Spinal cord (tissue), 10 donors: Measurements from ENCODE around the gene NPTX1. TPM values are rescaled to one million over a fixed set of nuclear protein-coding genes. Genes with fewer than 3 reads are reported as not detected.

Experiments
- DNase-seq, 6 donors: peaks; one replicate each; pipeline versions ENCODE4 v3.0.0 to v3.0.0-alpha.2; 2013 to 2015; ENCODE audit warnings: low spot score in 6 of 6, low read depth in 4 of 6
- H3K27ac ChIP-seq: one replicate; pipeline ENCODE4 v1.5.1; 2013; ENCODE audit warnings: low read depth, low read length, control low read depth
- H3K27me3 ChIP-seq: one replicate; pipeline ENCODE4 v1.6.1; 2013; ENCODE audit warnings: low read length; ENCODE audit not compliant: control insufficient read depth, insufficient read depth
- H3K36me3 ChIP-seq: one replicate; pipeline ENCODE4 v1.6.1; 2013; ENCODE audit warnings: low read length; ENCODE audit not compliant: control insufficient read depth, insufficient read depth
- H3K4me1 ChIP-seq: one replicate; pipeline ENCODE4 v1.6.1; 2013; ENCODE audit warnings: low read length; ENCODE audit not compliant: control insufficient read depth, insufficient read depth
- H3K4me3 ChIP-seq: one replicate; pipeline ENCODE4 v1.5.1; 2013; ENCODE audit warnings: low read depth, low read length, control low read depth
- H3K9me3 ChIP-seq: one replicate; pipeline ENCODE4 v1.6.1; 2013; ENCODE audit warnings: low read length; ENCODE audit not compliant: control insufficient read depth, insufficient read depth
- WGBS: methylation state at CpG from one replicate; pipeline ENCODE4 v1.1.5; 2013; ENCODE audit warnings: missing lambda C conversion rate; ENCODE audit not compliant: insufficient coverage; 5-methylcytosine and 5-hydroxymethylcytosine counted together
- long read RNA-seq, 4 donors: transcript quantifications; one replicate each; lab custom pipeline, GENCODE V29; 2026
- polyA plus RNA-seq, 2 donors: library from polyadenylated mRNA; unstranded; fragments of 120-200 nt; gene quantifications; one replicate each; pipeline ENCODE4 v1.2.1, GENCODE V29; 2013; ENCODE audit not compliant: insufficient read length in 2 of 2
- total RNA-seq, 2 donors: library from RNA; depleted of rRNA in 1 of 2; stranded (reverse); fragments of 120-200 nt in 1 of 2; fragments of >200 nt in 1 of 2; gene quantifications; one replicate each; pipeline versions ENCODE4 v1.2.3 to v1.2.4, GENCODE V29; 2013 to 2014
- donor health status: healthy.

NPTX1 gene, protein sequence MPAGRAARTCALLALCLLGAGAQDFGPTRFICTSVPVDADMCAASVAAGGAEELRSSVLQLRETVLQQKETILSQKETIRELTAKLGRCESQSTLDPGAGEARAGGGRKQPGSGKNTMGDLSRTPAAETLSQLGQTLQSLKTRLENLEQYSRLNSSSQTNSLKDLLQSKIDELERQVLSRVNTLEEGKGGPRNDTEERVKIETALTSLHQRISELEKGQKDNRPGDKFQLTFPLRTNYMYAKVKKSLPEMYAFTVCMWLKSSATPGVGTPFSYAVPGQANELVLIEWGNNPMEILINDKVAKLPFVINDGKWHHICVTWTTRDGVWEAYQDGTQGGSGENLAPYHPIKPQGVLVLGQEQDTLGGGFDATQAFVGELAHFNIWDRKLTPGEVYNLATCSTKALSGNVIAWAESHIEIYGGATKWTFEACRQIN
- total RNA-seq (10 to 100 TPM in 1 of 2 donors, 1 to 10 TPM in 1; 6.7 to 19.4 TPM), polyA plus RNA-seq (10 to 100 TPM; 20.5 to 23.5 TPM)
- long read RNA-seq, donor 1, full-length matches to known transcripts = 8 of 8 reads
- long read RNA-seq, donor 1, partial matches to known transcripts = 0 of 8 reads
- long read RNA-seq, donor 1, other reads (novel, unspliced or antisense) = 0 of 8 reads
- long read RNA-seq, donor 2, full-length matches to known transcripts = 2 of 2 reads
- long read RNA-seq, donor 2, partial matches to known transcripts = 0 of 2 reads
- long read RNA-seq, donor 2, other reads (novel, unspliced or antisense) = 0 of 2 reads
- long read RNA-seq, donor 3, full-length matches to known transcripts = 4 of 4 reads
- long read RNA-seq, donor 3, partial matches to known transcripts = 0 of 4 reads
- long read RNA-seq, donor 3, other reads (novel, unspliced or antisense) = 0 of 4 reads
- long read RNA-seq, donor 4 = 0 reads

DNA sequence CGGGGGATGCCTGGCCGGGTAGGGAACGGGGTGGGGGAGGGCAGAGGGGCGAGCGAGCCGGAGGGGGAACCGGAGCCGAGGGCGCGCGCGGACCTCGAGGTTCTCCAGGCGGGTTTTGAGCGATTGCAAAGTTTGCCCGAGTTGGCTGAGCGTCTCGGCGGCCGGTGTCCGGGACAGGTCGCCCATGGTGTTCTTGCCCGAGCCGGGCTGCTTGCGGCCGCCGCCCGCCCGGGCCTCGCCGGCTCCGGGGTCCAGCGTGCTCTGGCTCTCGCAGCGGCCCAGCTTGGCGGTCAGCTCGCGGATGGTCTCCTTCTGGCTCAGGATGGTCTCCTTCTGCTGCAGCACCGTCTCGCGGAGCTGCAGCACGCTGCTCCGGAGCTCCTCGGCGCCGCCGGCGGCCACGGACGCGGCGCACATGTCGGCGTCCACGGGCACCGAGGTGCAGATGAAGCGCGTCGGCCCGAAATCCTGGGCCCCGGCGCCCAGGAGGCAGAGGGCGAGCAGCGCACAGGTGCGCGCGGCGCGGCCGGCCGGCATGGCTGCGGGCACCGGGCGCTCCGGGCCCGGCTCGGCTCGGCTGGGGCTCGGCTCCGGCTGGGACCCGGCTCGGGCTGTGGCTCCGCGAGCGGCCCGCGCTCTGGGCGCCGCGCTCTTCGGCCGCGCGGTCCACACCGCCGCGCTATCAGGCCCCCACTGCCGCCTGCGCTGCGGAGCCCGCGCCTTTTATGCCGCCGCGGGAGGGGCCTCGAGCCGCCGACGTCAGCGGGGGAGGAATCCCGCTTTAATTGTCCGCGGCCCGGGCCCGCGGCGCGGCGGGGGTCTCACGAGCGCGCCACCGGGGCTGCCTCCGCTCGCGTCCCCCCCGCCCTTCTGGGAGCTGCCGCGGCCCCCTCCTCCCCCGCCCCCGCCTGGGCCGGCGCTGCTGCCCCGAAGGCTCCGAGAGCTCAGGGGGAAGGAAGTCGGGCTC is at the start of gene NPTX1:
Gene NPTX1 (minus strand): TSS at position 698 of the 967 bp plus-strand sequence. CDS start 161 bp downstream, at position 537.
- H3K36me3 ChIP-seq = peaks cover 27% of the 10 kb centered on the region
- H3K4me3 ChIP-seq = peak within 1 kb of the TSS; percentile 26
- under 1% methylated on average over 134 of the region's 136 CpGs for WGBS
- H3K9me3 ChIP-seq = no peaks in the 10 kb centered on the region
- peaks cover 84% of the 10 kb centered on the region for H3K27me3 ChIP-seq
- DNase-seq = peak in 2 of 6 donors; percentile 81 to 88
- peaks cover 61% of the 10 kb centered on the region for H3K4me1 ChIP-seq
- H3K27ac ChIP-seq = no peak within 1 kb of the TSS

GRCh38 chr17:80523956-80524712 is 47.7 kb upstream of the NPTX1 start:
- DNase-seq = peak in 2 of 6 donors; percentile 66 to 87
- no peaks in the 10 kb centered on the region for H3K9me3 ChIP-seq
- 66% methylated on average over 13 of the region's 16 CpGs for WGBS
- H3K27ac ChIP-seq = no peak overlapping the region
- H3K27me3 ChIP-seq = peaks cover 3% of the 10 kb centered on the region
- H3K36me3 ChIP-seq = no peaks in the 10 kb centered on the region
- no peak overlapping the region for H3K4me3 ChIP-seq
- H3K4me1 ChIP-seq = peaks cover 14% of the 10 kb centered on the region

DNA sequence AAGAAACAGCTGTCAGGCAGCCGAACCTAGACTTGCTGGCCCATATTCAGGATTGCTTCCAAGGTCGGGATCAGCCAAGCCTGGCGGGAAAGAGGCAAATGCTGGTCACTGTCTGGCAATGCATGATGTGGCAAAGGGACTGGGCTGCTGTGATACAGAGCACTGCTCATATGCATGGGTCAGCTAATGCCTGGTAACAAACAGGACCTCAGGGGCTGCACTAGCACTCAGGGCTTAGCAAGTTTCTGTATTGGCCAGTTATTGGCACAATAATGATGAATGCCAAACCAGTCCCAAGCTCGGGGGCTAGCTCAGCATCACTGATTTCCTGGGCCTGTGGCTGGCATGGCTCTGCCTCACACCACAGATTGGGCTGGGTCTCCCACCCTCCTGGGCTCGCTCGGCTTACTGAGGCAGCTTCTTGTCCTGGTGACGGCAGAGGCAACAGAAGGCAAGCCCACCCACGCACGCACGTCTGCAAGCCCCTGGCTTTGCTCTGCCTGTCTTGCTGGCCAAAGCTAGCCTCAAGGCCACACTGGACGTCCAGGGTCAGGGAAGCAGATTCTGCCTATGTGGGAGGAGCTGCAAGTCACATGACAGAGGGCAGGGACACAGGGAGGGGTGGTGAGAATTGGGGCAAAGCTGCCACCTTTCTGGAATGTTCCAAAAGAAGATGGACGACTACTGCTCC is 46.8 kb upstream of the NPTX1 start:
- H3K36me3 ChIP-seq = no peaks in the 10 kb centered on the region
- H3K4me3 ChIP-seq = no peak overlapping the region
- 87% methylated on average over 11 of the region's 12 CpGs for WGBS
- H3K27ac ChIP-seq = no peak overlapping the region
- DNase-seq = no peak
- peaks cover 3% of the 10 kb centered on the region for H3K27me3 ChIP-seq
- H3K4me1 ChIP-seq = peaks cover 14% of the 10 kb centered on the region
- H3K9me3 ChIP-seq = no peaks in the 10 kb centered on the region

- Histone ChIP-seq H3K27me3 (no peaks in the 10 kb centered on the region), H3K27ac (no peak overlapping the region), H3K4me1 (peaks cover 14% of the 10 kb centered on the region), H3K36me3 (no peaks in the 10 kb centered on the region), H3K9me3 (no peaks in the 10 kb centered on the region), H3K4me3 (no peak overlapping the region)
- peak in 1 of 6 donors; percentile 86 for DNase-seq
- 55% methylated on average over 9 of the region's 10 CpGs for WGBS
These were observed 44.5 kb upstream of the NPTX1 start for GRCh38 chr17:80520810-80521455.

GRCh38 chr17:80519091-80519781 is 42.8 kb upstream of the NPTX1 start:
- Histone ChIP-seq H3K27ac (no peak overlapping the region), H3K4me1 (peaks cover 14% of the 10 kb centered on the region), H3K9me3 (no peaks in the 10 kb centered on the region), H3K4me3 (no peak overlapping the region), H3K36me3 (no peaks in the 10 kb centered on the region), H3K27me3 (no peaks in the 10 kb centered on the region)
- 37% methylated on average over 3 of the region's 7 CpGs for WGBS
- no peak for DNase-seq

DNA sequence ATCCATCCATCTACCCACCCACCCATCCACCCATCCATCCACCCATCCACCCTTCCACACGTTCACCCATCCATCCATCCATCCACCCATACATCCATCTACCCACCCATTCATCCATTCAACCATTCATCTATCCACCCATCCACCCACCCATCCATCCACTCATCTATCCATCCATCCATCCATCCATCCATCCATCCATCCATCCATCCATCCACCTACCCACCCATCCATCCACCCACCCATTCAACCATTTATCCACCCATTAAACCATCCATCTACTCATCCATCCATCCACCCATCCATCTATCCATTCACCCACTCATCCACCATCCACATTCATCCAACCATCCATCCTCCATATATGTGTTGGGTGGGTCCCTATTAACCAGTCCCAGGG is 42.0 kb upstream of the NPTX1 start:
- no peaks in the 10 kb centered on the region for H3K27me3 ChIP-seq
- H3K9me3 ChIP-seq = no peaks in the 10 kb centered on the region
- no peaks in the 10 kb centered on the region for H3K36me3 ChIP-seq
- no peak overlapping the region for H3K4me3 ChIP-seq
- H3K27ac ChIP-seq = no peak overlapping the region
- peaks cover 14% of the 10 kb centered on the region for H3K4me1 ChIP-seq
- 67% methylated on average over 1 of the region's 1 CpG for WGBS
- DNase-seq = no peak

GRCh38 chr17:80517641-80518040 is 41.2 kb upstream of the NPTX1 start:
- H3K4me1 ChIP-seq = peaks cover 14% of the 10 kb centered on the region
- H3K36me3 ChIP-seq = no peaks in the 10 kb centered on the region
- no peak overlapping the region for H3K27ac ChIP-seq
- no peak overlapping the region for H3K4me3 ChIP-seq
- no peaks in the 10 kb centered on the region for H3K9me3 ChIP-seq
- no peak for DNase-seq
- no peaks in the 10 kb centered on the region for H3K27me3 ChIP-seq
- WGBS = 97% methylated on average over 3 of the region's 3 CpGs
